Panc1 (cell line): ENCODE data around the gene PIGW. TPM values are rescaled to one million over a fixed set of nuclear protein-coding genes. Genes with fewer than 3 reads are reported as not detected.

Source experiments
- ATAC-seq: fragments of 200-7000 bp; cut with Tn5 transposase; 2 replicates; pipeline ENCODE4 v1.9.1; 2020; ENCODE audit warnings: mild to moderate bottlenecking, moderate library complexity
- BruUV-seq: library from RNA; stranded (reverse); fragments of 400-500 nt; replicated peaks from 2 replicates; lab custom pipeline; 2021; lab: Mats Ljungman, UMichigan
- CTCF ChIA-PET: fragments of 300-600 bp; sonication (Branson Sonifier 250); formaldehyde crosslinking; loops from one replicate; lab custom pipeline; 2022; ENCODE audit warnings: antibody characterized with exemption; lab: Charles Lee
- POLR2A ChIA-PET: fragments of 300-600 bp; sonication (Branson Sonifier 250); formaldehyde crosslinking; loops from one replicate; lab custom pipeline; 2022; ENCODE audit warnings: antibody characterized with exemption; lab: Charles Lee
- DNase-seq: peaks from one replicate; pipeline ENCODE4 v3.0.0-alpha.2; 2010; ENCODE audit warnings: low read depth, low spot score
- H3K27ac ChIP-seq: 2 replicates; pipeline ENCODE4 v1.5.1; 2011; ENCODE audit warnings: mild to moderate bottlenecking, low read length, inconsistent platforms
- H3K27me3 ChIP-seq: fragments of 200-500 bp; sonication (Bioruptor generic); 2 replicates; pipeline ENCODE4 v1.6.0; 2014; ENCODE audit warnings: low read length, inconsistent platforms; ENCODE audit not compliant: control insufficient read depth, insufficient read depth
- H3K36me3 ChIP-seq: fragments of 200-500 bp; sonication (Bioruptor generic); 2 replicates; pipeline ENCODE4 v1.5.1; 2014; ENCODE audit warnings: inconsistent platforms, mild to moderate bottlenecking, low read length, moderate library complexity; ENCODE audit not compliant: control insufficient read depth, insufficient read depth
- H3K4me1 ChIP-seq: 2 replicates; pipeline ENCODE4 v1.5.1; 2011; ENCODE audit warnings: inconsistent platforms, mild to moderate bottlenecking, low read length, moderate library complexity; ENCODE audit not compliant: control insufficient read depth, insufficient read depth
- H3K4me3 ChIP-seq, 2 experiments: 2 replicates each; pipeline ENCODE4 v1.5.1; 2011 to 2012; ENCODE audit warnings: low read depth in 2 of 2, low read length in 2 of 2, mild to moderate bottlenecking in 2 of 2, inconsistent platforms in 1 of 2, moderate library complexity in 1 of 2
- H3K9me3 ChIP-seq: fragments of 200-500 bp; sonication (Bioruptor generic); 2 replicates; pipeline ENCODE4 v1.5.1; 2014; ENCODE audit warnings: low read depth, mild to moderate bottlenecking, inconsistent platforms, low read length, moderate library complexity; ENCODE audit not compliant: control insufficient read depth, insufficient read depth
- CTCF ChIP-seq: fragments of 450-650 bp; IDR thresholded peaks from 2 replicates; pipeline ENCODE4 v1.5.1; 2017; ENCODE audit warnings: mild to moderate bottlenecking
- POLR2AphosphoS5 ChIP-seq: IDR thresholded peaks from 2 replicates; pipeline ENCODE4 v1.6.1; 2012; ENCODE audit warnings: mild to moderate bottlenecking, low read depth, low read length, moderate library complexity
- REST ChIP-seq, 2 experiments: IDR thresholded peaks; 2 replicates each; pipeline ENCODE4 v1.6.1; 2011 to 2012; ENCODE audit warnings: low read depth in 2 of 2, control low read depth in 1 of 2, low read length in 1 of 2, mild to moderate bottlenecking in 1 of 2, moderate library complexity in 1 of 2; ENCODE audit not compliant: insufficient read depth in 1 of 2
- SIN3A ChIP-seq: IDR thresholded peaks from 2 replicates; pipeline ENCODE4 v1.6.1; 2012; ENCODE audit warnings: low read depth, mild to moderate bottlenecking, low read length, moderate library complexity, borderline replicate concordance; ENCODE audit not compliant: insufficient read depth
- TCF7L2 ChIP-seq: IDR thresholded peaks from 2 replicates; pipeline ENCODE4 v1.6.1; 2011; ENCODE audit warnings: mild to moderate bottlenecking, low read depth, low read length, inconsistent platforms
- in situ Hi-C: cut with HindIII; loops from 2 replicates; pipeline ENCODE4 v1.10.0; 2016; ENCODE audit warnings: low sequenced_read_pairs, low pct_unique_long_range_greater_than_20kb
- intact Hi-C: fragments of 100-400 bp; cut with micrococcal nuclease; formaldehyde crosslinking; loops from one replicate; pipeline ENCODE4 v1.10.0; 2022; ENCODE audit not compliant: unreplicated experiment
- total RNA-seq: library from RNA; stranded (reverse); gene quantifications from one replicate; pipeline ENCODE4 v1.2.1, GENCODE V29; 2021; ENCODE audit not compliant: unreplicated experiment

The PIGW gene
- total RNA-seq, 1 experiment from 2014 or later: 16.2 TPM

- in situ Hi-C loops: no loop called here
- BruUV-seq: no TSS peak
- Histone ChIP-seq H3K27ac (no peak overlapping the region), H3K4me1 (no peaks in the 10 kb centered on the region), H3K9me3 (no peaks in the 10 kb centered on the region), H3K4me3 (no peak overlapping the region), H3K27me3 (no peaks in the 10 kb centered on the region), H3K36me3 (peaks cover 4% of the 10 kb centered on the region)
- no peak for ATAC-seq
- ChIA-PET CTCF (no interaction called here), POLR2A (interaction anchor here (0.6 kb wide), 1 partner anchor 28 kb away, joined by 3 read pairs; no protein-coding TSS in a partner anchor)
- TF ChIP-seq POLR2AphosphoS5 (no peak), SIN3A (no peak), CTCF (no peak), REST (IDR thresholded peaks at IDR 0.05; ENCODE audit: insufficient read depth in 1 of 2, low read depth in 2 of 2, low read length in 1 of 2) (no peak), TCF7L2 (no peak)
- DNase-seq: no peak
- intact Hi-C loops: no loop called here
Measured at GRCh38 chr17:36566081-36566480, 31.3 kb downstream of the PIGW start.

GRCh38 chr17:36575028-36575427 is 40.2 kb downstream of the PIGW start:
- no peak overlapping the region for H3K4me3 ChIP-seq
- intact Hi-C loops: no loop called here
- H3K27ac ChIP-seq: no peak overlapping the region
- TF ChIP-seq SIN3A (no peak), REST (IDR thresholded peaks at IDR 0.05; ENCODE audit: insufficient read depth in 1 of 2, low read depth in 2 of 2, low read length in 1 of 2) (no peak), TCF7L2 (no peak), POLR2AphosphoS5 (no peak), CTCF (no peak)
- no peak for DNase-seq
- no TSS peak for BruUV-seq
- POLR2A ChIA-PET: no interaction called here
- in situ Hi-C loops: no loop called here
- H3K36me3 ChIP-seq: peaks cover 17% of the 10 kb centered on the region
- no peaks in the 10 kb centered on the region for H3K9me3 ChIP-seq
- CTCF ChIA-PET: no interaction called here
- H3K4me1 ChIP-seq: no peaks in the 10 kb centered on the region
- ATAC-seq: no peak
- H3K27me3 ChIP-seq: no peaks in the 10 kb centered on the region
